Progenitor cell of endocrine pancreas (in vitro differentiated cells): ENCODE data around the gene SLC39A9. TPM values are rescaled to one million over a fixed set of nuclear protein-coding genes. Genes with fewer than 3 reads are reported as not detected.
"Not testable (repeated sequence)": the region's sequence is repeated elsewhere in the genome, so short reads cannot be mapped to it uniquely, and the experiment has no call there.

Experiments
- DNase-seq: peaks from one replicate; pipeline ENCODE4 v3.0.0; 2021; ENCODE audit warnings: low spot score; ENCODE audit not compliant: unreplicated experiment
- H3K27ac Mint-ChIP-seq: 2 replicates; pipeline ENCODE4 v1.8.0; 2021; ENCODE audit warnings: mild to moderate bottlenecking, moderate library complexity, mixed read lengths
- H3K27me3 Mint-ChIP-seq: 2 replicates; pipeline ENCODE4 v1.8.0; 2021; ENCODE audit warnings: mixed read lengths
- H3K36me3 Mint-ChIP-seq: 2 replicates; pipeline ENCODE4 v1.8.0; 2022; ENCODE audit warnings: mixed read lengths; ENCODE audit not compliant: insufficient read depth
- H3K4me1 Mint-ChIP-seq: 2 replicates; pipeline ENCODE4 v1.8.0; 2021; ENCODE audit warnings: low read depth, mixed read lengths
- H3K4me3 Mint-ChIP-seq: 2 replicates; pipeline ENCODE4 v1.8.0; 2021; ENCODE audit warnings: low read depth, mild to moderate bottlenecking, moderate library complexity, mixed read lengths
- H3K9me3 Mint-ChIP-seq: 2 replicates; pipeline ENCODE4 v1.8.0; 2021; ENCODE audit warnings: low read depth, mixed read lengths
- total RNA-seq: library from RNA; stranded (reverse); gene quantifications from 2 replicates; pipeline ENCODE4 v1.2.1, GENCODE V29; 2021
- TF ChIP-seq, protein P1 (sequence below): fragments of 200-600 bp; sonication (generic); IDR thresholded peaks from one replicate; pipeline ENCODE4 v1.5.0; 2021; ENCODE audit warnings: antibody characterized with exemption, mild to moderate bottlenecking; ENCODE audit not compliant: unreplicated experiment

Gene SLC39A9
- total RNA-seq, 1 donor from 2014 or later: 62.2 TPM

- Mint-ChIP-seq H3K36me3 (peaks cover 4% of the 10 kb centered on the region), H3K4me1 (peaks cover 22% of the 10 kb centered on the region), H3K27me3 (no peaks in the 10 kb centered on the region), H3K9me3 (no peaks in the 10 kb centered on the region), H3K27ac (no peak overlapping the region), H3K4me3 (no peak overlapping the region)
- no peak for DNase-seq
- TF ChIP-seq, protein P1, sequence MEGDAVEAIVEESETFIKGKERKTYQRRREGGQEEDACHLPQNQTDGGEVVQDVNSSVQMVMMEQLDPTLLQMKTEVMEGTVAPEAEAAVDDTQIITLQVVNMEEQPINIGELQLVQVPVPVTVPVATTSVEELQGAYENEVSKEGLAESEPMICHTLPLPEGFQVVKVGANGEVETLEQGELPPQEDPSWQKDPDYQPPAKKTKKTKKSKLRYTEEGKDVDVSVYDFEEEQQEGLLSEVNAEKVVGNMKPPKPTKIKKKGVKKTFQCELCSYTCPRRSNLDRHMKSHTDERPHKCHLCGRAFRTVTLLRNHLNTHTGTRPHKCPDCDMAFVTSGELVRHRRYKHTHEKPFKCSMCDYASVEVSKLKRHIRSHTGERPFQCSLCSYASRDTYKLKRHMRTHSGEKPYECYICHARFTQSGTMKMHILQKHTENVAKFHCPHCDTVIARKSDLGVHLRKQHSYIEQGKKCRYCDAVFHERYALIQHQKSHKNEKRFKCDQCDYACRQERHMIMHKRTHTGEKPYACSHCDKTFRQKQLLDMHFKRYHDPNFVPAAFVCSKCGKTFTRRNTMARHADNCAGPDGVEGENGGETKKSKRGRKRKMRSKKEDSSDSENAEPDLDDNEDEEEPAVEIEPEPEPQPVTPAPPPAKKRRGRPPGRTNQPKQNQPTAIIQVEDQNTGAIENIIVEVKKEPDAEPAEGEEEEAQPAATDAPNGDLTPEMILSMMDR: no peak
Observed at GRCh38 chr14:69404478-69404877, 6.0 kb downstream of the SLC39A9 start.

- Mint-ChIP-seq H3K4me3 (no peak overlapping the region), H3K4me1 (peaks cover 18% of the 10 kb centered on the region), H3K36me3 (peaks cover 4% of the 10 kb centered on the region), H3K27ac (no peak overlapping the region), H3K27me3 (no peaks in the 10 kb centered on the region), H3K9me3 (no peaks in the 10 kb centered on the region)
- TF ChIP-seq, protein P1: no peak
- no peak for DNase-seq
Observed at GRCh38 chr14:69404883-69405282, 6.4 kb downstream of the SLC39A9 start.

- no peaks in the 10 kb centered on the region for H3K9me3 Mint-ChIP-seq
- peaks cover 11% of the 10 kb centered on the region for H3K4me1 Mint-ChIP-seq
- H3K4me3 Mint-ChIP-seq: no peak overlapping the region
- H3K27ac Mint-ChIP-seq: no peak overlapping the region
- H3K36me3 Mint-ChIP-seq: peaks cover 4% of the 10 kb centered on the region
- H3K27me3 Mint-ChIP-seq: no peaks in the 10 kb centered on the region
- TF ChIP-seq, protein P1: no peak
- DNase-seq: no peak
Observed at GRCh38 chr14:69405762-69406161, 7.3 kb downstream of the SLC39A9 start.

- H3K4me1 Mint-ChIP-seq: peaks cover 3% of the 10 kb centered on the region
- DNase-seq: no peak
- no peaks in the 10 kb centered on the region for H3K27me3 Mint-ChIP-seq
- no peak overlapping the region for H3K4me3 Mint-ChIP-seq
- no peak overlapping the region for H3K27ac Mint-ChIP-seq
- TF ChIP-seq, protein P1: no peak
- no peaks in the 10 kb centered on the region for H3K9me3 Mint-ChIP-seq
- H3K36me3 Mint-ChIP-seq: peaks cover 4% of the 10 kb centered on the region
Observed at GRCh38 chr14:69408331-69408960, 10.0 kb downstream of the SLC39A9 start.

GRCh38 chr14:69413483-69413882 lies 15.0 kb downstream of the SLC39A9 start:
- no peaks in the 10 kb centered on the region for H3K27me3 Mint-ChIP-seq
- H3K4me1 Mint-ChIP-seq: peaks cover 3% of the 10 kb centered on the region
- H3K9me3 Mint-ChIP-seq: no peaks in the 10 kb centered on the region
- DNase-seq: no peak
- TF ChIP-seq, protein P1: no peak
- peaks cover 15% of the 10 kb centered on the region for H3K36me3 Mint-ChIP-seq
- H3K27ac Mint-ChIP-seq: no peak overlapping the region
- no peak overlapping the region for H3K4me3 Mint-ChIP-seq

DNA sequence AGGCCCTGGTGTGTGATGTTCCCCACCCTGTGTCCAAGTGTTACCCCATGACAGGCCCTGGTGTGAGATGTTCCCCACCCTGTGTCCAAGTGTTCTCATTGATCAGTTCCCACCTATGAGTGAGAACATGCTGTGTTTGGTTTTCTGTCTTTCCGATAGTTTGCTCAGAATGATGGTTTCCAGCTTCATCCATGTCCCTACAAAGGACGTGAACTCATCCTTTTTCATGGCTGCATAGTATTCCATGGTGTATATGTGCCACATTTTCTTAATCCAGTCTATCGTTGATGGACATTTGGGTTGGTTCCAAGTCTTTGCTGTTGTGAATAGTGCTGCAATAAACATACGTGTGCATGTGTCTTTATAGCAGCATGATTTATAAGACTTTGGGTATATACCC lies 17.6 kb downstream of the SLC39A9 start:
- not testable (repeated sequence) for H3K27ac Mint-ChIP-seq, H3K4me3 Mint-ChIP-seq, DNase-seq, H3K27me3 Mint-ChIP-seq, H3K4me1 Mint-ChIP-seq
- Mint-ChIP-seq H3K9me3 (peaks cover 12% of the 10 kb centered on the region), H3K36me3 (peaks cover 24% of the 10 kb centered on the region)
